HG03103 (cell line): Measurements from ENCODE around the gene SYTL5.

Experiments used
- ATAC-seq: cut with Tn5 transposase; IDR thresholded peaks from one replicate; pipeline ENCODE4 v1.9.1; 2021; ENCODE audit warnings: low read depth; ENCODE audit not compliant: unreplicated experiment

Gene SYTL5

DNA sequence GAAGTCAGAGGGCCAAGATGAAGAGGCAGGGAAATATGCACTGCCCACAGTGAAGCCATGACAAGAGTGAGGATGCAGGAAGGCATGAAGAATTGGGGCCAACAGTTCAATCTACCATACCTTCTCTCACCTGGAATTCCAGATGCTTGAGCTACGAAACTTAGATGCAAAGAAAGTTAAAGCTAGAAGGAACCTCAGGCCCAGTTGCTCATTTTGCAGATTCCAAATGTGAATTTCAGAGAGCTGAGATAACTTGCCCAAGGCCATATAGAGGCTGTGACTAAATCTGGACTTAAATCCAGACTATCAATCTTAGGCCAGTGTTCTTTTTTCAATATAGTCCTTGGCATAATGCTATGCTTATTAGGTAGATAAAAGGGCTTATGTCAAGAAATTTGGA, 121.6 kb downstream of the SYTL5 start:
- no peak for ATAC-seq

DNA sequence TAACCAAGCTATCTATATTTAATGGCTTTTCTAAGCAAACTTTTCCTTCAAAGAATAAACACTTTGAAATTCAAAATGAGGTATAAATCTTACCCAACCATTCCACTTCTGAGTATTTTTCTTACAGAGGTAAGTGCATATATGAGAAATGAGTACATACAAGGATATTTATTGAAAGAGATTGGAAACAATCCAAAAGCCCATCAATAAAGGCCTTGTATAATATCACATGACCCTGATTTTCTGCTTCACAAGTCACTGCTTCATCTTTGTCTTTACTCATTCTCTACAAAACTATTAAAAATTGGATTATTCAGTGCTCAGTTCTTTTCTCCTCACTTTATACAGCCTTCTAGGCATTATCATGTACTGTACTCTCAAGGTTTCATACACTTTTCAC, 123.0 kb downstream of the SYTL5 start:
- ATAC-seq = no peak

DNA sequence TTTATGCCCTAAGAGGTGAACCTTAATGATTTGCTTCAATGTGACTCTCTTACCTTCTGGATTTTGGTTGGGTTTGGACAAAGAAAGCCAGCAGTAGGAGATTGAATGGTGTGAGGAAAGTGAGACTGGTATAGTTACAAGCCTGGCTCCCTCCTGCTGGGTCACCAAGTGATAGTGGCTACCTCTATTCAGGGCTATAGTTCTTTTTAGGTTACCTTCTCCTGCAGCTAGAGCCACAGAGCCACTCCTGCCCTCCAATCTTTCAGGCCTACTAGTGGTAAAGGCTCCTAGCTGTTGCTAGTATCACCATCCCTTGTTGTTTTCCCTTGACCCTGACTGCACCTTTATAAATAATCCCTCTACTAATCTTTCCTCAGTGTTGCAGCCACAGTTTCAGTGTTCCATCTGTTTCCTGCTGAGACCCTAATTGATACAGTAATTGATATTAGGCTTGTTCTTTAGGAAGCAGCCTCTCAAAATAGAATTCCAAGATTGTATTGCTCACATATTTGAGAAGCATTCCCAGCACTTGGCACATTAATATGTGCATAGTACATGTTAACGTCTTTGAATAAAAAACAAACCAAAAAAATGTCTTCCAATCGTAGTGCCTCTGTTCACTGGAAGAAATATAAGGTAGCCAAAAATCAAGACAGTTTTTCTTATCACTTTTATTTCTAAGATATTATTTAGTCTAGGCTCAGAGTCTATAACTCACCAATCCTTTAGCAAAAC, 132.0 kb downstream of the SYTL5 start:
- no peak for ATAC-seq

DNA sequence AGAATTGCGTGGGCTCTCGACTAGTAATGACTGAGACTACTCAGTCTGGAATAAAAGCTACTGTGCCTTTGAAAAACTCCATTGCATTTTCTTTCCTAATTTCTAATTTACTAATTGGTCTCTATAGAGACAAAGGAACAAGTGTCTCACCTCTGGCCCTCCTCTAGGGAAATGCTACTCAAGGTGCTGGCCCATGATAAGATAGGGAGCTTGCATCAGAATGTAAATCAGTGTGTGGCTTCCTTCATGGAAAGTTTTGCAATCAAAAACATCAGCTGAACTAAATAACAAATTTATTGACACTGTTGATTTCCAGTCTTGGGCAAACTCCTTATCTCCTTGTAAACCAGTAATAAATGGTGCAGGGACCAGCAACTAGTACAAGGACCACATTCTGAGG, 132.5 kb downstream of the SYTL5 start:
- ATAC-seq = no peak

DNA sequence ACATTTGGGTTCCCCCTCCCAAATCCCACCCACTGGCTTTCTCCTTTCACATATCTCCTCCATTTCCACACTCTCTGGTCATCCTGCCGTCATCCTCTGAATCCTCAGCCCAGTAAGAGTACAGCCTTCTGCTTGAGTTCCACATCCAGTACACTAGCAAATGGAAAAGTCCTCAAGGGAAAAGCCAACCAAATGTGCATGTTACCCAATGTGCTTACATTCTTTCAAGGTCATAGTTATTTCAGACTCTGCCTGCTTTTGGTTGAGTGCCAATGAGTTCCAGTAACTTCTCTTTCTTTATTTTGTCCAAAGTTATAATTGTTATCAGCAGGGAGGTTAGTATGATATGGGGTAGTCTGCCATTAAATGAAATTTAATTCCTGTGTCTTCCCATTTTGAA, 136.3 kb downstream of the SYTL5 start:
- no peak for ATAC-seq

DNA sequence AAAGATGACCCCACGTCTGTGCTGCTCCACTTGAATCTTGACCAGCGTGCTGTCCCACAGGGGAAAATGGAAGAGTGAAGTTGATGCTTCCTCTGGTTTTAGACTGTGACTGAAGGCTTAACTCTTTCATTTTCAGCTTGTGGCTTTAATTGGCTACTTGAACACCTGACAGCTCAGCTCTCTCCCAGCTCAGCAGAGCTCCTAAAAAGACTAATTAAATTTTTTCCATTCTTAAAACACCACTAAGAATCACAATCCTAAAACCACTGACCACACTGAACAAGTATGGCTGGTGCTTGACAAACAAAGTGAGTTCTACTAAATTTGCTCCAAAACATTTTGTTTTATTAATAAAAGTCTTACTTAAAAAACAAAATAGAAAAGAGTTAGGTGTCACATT, 142.7 kb downstream of the SYTL5 start:
- ATAC-seq = no peak

DNA sequence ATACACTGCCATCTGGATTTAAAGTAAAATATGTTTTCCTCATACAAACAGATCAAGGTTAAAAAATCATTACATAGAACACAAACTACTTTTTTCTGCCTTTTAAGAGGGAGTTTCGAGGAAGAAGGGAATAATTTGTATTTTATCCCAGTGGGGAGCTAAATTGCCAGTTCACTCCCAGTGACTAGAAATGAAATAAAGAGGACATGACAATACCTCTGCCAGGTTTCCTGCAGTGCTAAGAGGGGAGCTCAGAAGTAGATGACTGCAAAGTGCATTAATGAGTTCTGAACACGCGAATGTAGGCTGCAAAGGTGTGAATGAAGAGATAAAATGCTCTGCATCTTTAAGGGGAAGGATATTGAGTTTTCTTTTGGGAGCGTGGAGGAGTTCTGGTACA, 144.6 kb downstream of the SYTL5 start:
- ATAC-seq = no peak

DNA sequence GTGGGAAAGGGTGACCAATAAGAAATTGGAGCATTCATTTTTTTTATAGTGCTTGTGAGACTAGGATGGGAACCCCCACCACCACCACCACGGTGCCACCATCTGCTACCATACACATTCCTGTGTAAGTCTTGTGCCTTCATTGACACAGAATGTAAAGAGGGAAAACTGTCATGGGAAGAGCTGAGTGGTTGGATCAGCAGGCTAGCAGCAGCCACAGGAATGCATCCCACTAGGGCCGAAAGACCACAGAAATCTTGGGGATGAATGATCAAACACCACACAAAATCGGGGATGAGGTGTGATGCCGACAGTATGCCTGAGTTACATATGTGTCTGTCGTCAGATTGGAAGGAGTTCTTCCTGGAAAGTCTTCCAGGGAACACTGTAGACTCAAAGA, 145.1 kb downstream of the SYTL5 start:
- ATAC-seq = no peak

DNA sequence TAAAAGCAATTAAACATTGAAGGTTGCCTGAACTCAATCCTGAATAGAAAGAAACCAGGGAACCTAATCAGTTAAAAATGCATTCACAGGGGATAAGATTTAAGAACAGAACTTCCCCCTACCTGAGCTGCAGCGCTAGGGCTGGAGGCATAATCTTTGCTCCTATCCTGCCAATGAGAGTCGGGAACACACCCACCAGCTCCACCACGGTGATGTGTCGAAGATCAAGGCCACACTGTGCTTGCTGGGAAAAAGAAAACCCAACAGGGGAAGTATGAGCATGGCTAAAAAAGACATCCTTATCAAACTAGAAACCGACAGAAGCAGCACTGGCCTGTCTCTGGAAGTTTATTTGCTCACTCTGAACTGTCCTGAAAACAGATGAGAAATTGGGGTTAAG, 148.0 kb downstream of the SYTL5 start:
- ATAC-seq = no peak

DNA sequence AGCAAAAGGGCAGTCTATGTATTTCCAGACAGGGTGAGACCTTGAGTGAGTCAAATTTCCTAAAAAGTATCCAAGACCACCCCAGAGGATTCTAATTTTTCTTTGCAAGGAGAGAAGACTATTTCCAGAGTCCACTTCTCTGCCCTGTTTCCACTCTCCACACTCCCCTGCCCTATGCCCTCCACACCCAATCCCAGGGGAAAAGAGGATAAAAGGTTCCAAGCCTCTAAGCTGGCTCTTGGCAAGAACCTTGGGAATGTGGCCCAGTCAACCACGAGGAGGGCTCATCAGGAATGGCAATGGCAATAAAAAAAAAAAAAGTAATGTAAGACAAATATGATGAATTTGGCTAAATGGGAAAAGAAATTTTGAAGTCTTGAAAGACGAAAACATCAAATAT, 148.5 kb downstream of the SYTL5 start:
- no peak for ATAC-seq

DNA sequence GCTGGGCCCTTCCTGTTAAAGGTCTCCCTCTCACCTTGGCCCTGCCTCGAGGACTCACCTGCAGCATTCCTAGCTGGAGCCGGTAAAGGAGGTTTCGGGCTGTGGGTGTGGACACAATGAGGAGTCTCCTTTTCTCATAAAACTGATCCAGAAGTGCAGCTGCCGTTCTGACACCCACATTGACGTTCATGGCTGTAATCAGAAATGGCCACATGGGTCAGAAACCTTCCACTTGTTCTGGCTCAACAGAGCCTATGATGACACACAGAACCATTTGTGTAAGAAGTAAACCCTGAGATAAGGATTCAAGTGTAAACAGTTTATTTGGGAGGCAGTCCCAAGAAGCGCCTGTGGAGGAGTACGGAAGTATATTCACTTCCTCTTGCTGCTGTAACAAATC, 150.5 kb downstream of the SYTL5 start:
- no peak for ATAC-seq

DNA sequence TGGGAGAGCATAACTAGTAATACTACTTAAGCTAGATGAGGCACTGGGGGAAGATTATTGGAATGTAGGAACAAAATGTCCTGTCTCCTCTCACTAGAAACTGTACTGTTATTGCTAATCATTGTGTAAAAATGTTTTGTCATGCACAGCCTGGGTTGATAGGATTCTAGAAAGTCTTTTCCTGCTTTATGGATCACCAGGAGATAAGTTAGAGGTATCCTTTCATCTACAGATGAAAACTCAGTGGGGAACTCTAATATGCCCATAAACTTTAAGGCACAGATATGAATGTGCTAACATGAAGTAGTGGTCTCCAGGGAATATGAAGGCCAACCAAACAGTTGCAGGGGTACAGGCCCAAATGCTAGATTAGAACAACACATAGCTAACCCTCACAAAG, 156.8 kb downstream of the SYTL5 start:
- no peak for ATAC-seq

DNA sequence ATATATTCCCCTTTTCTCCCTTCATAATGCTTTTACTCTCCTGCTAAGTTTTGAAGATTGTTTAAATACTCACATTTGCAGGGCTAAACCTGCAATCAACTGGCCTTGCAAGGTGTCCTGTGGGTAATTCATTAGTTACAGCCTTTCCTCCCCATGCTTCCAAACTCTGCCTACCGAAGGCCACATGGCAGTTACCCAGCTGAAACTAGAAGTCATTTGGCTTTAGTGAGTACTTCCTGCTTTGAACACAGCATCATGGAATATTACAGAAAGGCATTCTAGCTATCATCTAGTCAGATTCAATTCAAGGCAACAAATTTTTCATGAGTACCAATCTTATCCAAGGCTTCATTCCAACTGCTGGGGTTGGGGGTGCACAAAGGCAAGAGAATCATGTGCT, 158.7 kb downstream of the SYTL5 start:
- ATAC-seq = no peak

DNA sequence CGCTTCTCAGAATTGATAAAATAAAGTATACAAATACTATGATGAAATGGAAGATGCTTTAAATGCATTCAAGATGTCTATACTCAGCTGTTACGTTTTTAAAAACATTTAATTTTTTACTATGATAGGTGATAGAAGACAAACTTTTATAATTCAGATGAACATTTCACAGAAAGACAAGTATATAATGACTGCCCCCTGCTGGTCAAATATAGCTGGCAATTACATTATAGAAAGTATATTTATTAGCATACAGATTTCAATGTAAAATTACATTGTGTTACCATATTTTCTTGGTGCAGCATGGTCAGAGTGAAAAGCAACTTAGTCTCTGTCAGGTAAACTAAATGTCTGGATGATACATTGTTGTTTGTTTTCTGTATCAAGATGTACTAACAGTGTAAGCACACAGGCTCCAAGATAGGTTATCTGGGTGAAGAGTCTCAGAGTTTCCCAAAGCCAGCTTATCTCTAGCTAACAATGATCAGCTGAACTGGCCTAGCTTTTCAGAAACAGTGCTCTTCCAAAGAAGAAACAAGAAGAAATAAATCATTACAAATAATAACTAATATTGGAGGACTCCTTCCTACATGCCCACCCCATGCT, 160.2 kb downstream of the SYTL5 start:
- no peak for ATAC-seq

DNA sequence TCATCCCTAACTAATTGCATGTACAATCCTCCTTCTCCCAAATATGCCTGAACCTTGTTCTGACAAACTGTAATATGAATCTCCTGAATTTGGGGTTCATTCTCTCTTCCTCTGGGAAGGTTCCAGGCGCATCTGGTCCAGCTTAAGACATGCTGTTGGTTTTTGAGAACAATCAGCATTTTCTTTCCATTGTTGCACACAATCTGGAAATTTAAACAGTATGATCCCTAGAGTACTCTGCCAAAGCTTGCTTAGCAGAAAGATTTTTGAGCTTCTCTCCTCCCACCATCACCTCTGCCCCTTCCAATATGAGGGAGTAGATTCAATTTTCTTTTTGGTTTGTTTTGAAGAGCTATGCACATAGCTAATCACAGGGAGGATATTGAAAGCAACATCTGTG, 164.2 kb downstream of the SYTL5 start:
- no peak for ATAC-seq

DNA sequence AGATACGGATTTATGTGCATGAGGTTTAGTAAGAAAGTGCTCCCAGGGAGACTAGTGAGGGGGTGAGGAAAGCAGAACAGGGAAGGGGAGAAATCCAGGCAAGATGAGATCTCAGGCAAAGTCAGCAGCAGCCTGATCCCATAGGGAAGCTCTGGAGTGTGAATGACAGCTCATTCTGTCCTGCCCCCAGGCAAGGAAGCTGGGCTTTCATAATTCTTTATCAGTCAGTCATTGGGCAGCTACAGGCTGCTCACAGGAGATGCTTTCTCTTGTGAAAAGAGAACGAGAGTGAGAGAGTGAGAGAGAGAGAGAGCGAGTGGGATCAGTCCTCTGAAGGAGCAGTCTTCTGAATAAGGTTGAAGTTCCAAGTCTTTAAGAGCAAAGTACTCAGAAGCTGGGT, 166.2 kb downstream of the SYTL5 start:
- ATAC-seq = no peak

DNA sequence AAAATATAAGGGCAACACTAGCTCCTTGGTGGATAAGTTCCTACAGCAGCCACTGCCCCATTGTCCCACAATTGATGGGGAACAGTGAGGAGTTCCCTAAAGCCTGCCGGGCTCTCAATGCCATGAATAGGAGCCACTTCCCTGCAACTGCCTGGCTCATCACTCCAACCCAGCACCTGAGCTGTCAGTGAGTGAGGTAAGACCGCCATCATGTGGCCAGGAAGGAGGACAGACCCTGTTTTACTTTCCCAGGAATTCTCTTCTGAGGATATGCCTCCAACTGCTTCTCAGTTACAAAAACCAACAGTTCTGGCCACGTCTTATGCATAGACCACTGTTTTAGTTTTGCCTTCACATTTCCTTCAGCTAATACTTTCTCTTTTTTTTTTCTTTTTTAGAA, 168.8 kb downstream of the SYTL5 start:
- no peak for ATAC-seq

DNA sequence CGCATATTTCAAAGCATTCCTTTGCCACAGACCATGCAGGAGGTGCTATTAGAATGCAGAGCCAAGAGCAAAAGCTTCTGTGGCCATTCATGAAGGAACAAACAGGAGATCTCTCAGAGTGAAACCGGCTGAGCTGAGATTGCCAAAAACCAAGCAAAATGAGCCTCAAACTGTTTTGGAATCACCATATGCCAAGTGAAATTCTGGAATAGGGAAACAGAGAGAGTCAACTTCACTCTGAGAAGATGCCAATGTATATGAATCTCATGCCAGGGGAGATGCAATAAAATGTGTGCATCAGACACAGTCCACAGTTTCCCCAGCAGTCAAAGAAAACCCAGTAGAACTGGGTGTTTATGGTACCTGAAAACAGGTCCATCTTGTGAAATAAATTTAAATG, 172.0 kb downstream of the SYTL5 start:
- ATAC-seq = no peak
